ENCODE results near the gene SLMAP. TPM values are rescaled to one million over a fixed set of nuclear protein-coding genes. Genes with fewer than 3 reads are reported as not detected.

Gene SLMAP
- total RNA-seq, 1 experiment from 2014 or later, result 27.8 TPM

- Histone ChIP-seq H3K27me3 (no peaks in the 10 kb centered on the region), H3K4me3 (no peak overlapping the region), H3K4me1 (no peaks in the 10 kb centered on the region), H3K27ac (no peak overlapping the region), H3K9me3 (replicated peaks) (no peaks in the 10 kb centered on the region), H3K36me3 (no peaks in the 10 kb centered on the region)
- DNase-seq, result no peak
Observed at GRCh38 chr3:57929988-57930387, 173.9 kb downstream of the SLMAP start.

- Histone ChIP-seq H3K4me3 (no peak overlapping the region), H3K36me3 (no peaks in the 10 kb centered on the region), H3K27me3 (no peaks in the 10 kb centered on the region), H3K4me1 (no peaks in the 10 kb centered on the region), H3K27ac (no peak overlapping the region), H3K9me3 (replicated peaks) (no peaks in the 10 kb centered on the region)
- no peak for DNase-seq
Observed at GRCh38 chr3:57933602-57934001, 177.5 kb downstream of the SLMAP start.

- H3K4me1 ChIP-seq, result no peaks in the 10 kb centered on the region
Observed at GRCh38 chr3:57934373-57934772, 178.3 kb downstream of the SLMAP start.

GRCh38 chr3:57935539-57935938 lies 179.4 kb downstream of the SLMAP start:
- Histone ChIP-seq H3K27me3 (no peaks in the 10 kb centered on the region), H3K36me3 (no peaks in the 10 kb centered on the region), H3K9me3 (replicated peaks) (no peaks in the 10 kb centered on the region), H3K4me1 (no peaks in the 10 kb centered on the region), H3K27ac (no peak overlapping the region), H3K4me3 (no peak overlapping the region)
- DNase-seq, result no peak

More at GRCh38 chr3:57934373-57934772, 178.3 kb downstream of the SLMAP start:
- H3K4me3 ChIP-seq, result no peak overlapping the region
- H3K9me3 ChIP-seq (replicated peaks), result no peaks in the 10 kb centered on the region
- H3K27ac ChIP-seq, result no peak overlapping the region
- H3K27me3 ChIP-seq, result no peaks in the 10 kb centered on the region
- no peaks in the 10 kb centered on the region for H3K36me3 ChIP-seq
- DNase-seq, result no peak

- Histone ChIP-seq H3K4me3 (no peak overlapping the region), H3K4me1 (no peaks in the 10 kb centered on the region), H3K36me3 (no peaks in the 10 kb centered on the region), H3K27me3 (no peaks in the 10 kb centered on the region), H3K27ac (no peak overlapping the region), H3K9me3 (replicated peaks) (no peaks in the 10 kb centered on the region)
- no peak for DNase-seq
Observed at GRCh38 chr3:57937092-57937491, 181.0 kb downstream of the SLMAP start.

GRCh38 chr3:57939775-57940174 lies 183.7 kb downstream of the SLMAP start:
- no peak for DNase-seq

GRCh38 chr3:57942388-57942787 lies 186.3 kb downstream of the SLMAP start:
- Histone ChIP-seq H3K9me3 (replicated peaks) (no peaks in the 10 kb centered on the region), H3K4me3 (no peak overlapping the region), H3K4me1 (no peaks in the 10 kb centered on the region), H3K36me3 (no peaks in the 10 kb centered on the region), H3K27ac (no peak overlapping the region), H3K27me3 (no peaks in the 10 kb centered on the region)
- no peak for DNase-seq

More at GRCh38 chr3:57939775-57940174, 183.7 kb downstream of the SLMAP start:
- H3K4me1 ChIP-seq, result no peaks in the 10 kb centered on the region
- no peaks in the 10 kb centered on the region for H3K9me3 ChIP-seq (replicated peaks)
- no peaks in the 10 kb centered on the region for H3K27me3 ChIP-seq
- no peaks in the 10 kb centered on the region for H3K36me3 ChIP-seq
- H3K4me3 ChIP-seq, result no peak overlapping the region
- no peak overlapping the region for H3K27ac ChIP-seq

- Histone ChIP-seq H3K4me1 (no peaks in the 10 kb centered on the region), H3K9me3 (replicated peaks) (no peaks in the 10 kb centered on the region), H3K27ac (no peak overlapping the region), H3K4me3 (no peak overlapping the region), H3K36me3 (no peaks in the 10 kb centered on the region), H3K27me3 (no peaks in the 10 kb centered on the region)
- DNase-seq, result no peak
Observed at GRCh38 chr3:57942872-57943283, 186.8 kb downstream of the SLMAP start.

GRCh38 chr3:57943525-57944495 lies 187.7 kb downstream of the SLMAP start:
- no peaks in the 10 kb centered on the region for H3K27me3 ChIP-seq
- no peak overlapping the region for H3K4me3 ChIP-seq
- H3K36me3 ChIP-seq, result no peaks in the 10 kb centered on the region
- DNase-seq, result no peak
- H3K4me1 ChIP-seq, result peaks cover 5% of the 10 kb centered on the region; the same call in 1 of the 2 replicates
- no peaks in the 10 kb centered on the region for H3K9me3 ChIP-seq (replicated peaks)
- H3K27ac ChIP-seq, result no peak overlapping the region

GRCh38 chr3:57946970-57947381 lies 190.9 kb downstream of the SLMAP start:
- H3K4me3 ChIP-seq, result no peak overlapping the region
- H3K36me3 ChIP-seq, result no peaks in the 10 kb centered on the region
- H3K27me3 ChIP-seq, result no peaks in the 10 kb centered on the region
- H3K9me3 ChIP-seq (replicated peaks), result no peaks in the 10 kb centered on the region
- DNase-seq, result no peak
- no peak overlapping the region for H3K27ac ChIP-seq
- H3K4me1 ChIP-seq, result peaks cover 20% of the 10 kb centered on the region

- Histone ChIP-seq H3K36me3 (no peaks in the 10 kb centered on the region), H3K27me3 (no peaks in the 10 kb centered on the region), H3K9me3 (replicated peaks) (no peaks in the 10 kb centered on the region), H3K27ac (peak overlapping the region; percentile 60), H3K4me3 (peak overlapping the region; percentile 27), H3K4me1 (peaks cover 26% of the 10 kb centered on the region)
- peak in 1 of 2 experiments; percentile 17 for DNase-seq
Observed at GRCh38 chr3:57948080-57948671, 192.1 kb downstream of the SLMAP start.

- no peaks in the 10 kb centered on the region for H3K36me3 ChIP-seq
- H3K27ac ChIP-seq, result peak overlapping the region; percentile 60
- H3K9me3 ChIP-seq (replicated peaks), result no peaks in the 10 kb centered on the region
- peaks cover 26% of the 10 kb centered on the region for H3K4me1 ChIP-seq
- no peaks in the 10 kb centered on the region for H3K27me3 ChIP-seq
- H3K4me3 ChIP-seq, result peak overlapping the region; percentile 27
- DNase-seq, result peak; percentile 39 to 62
Observed at GRCh38 chr3:57948781-57949242, 192.7 kb downstream of the SLMAP start.

- Histone ChIP-seq H3K27ac (peak overlapping the region; percentile 60), H3K36me3 (no peaks in the 10 kb centered on the region), H3K27me3 (no peaks in the 10 kb centered on the region), H3K9me3 (replicated peaks) (no peaks in the 10 kb centered on the region), H3K4me1 (peaks cover 26% of the 10 kb centered on the region), H3K4me3 (no peak overlapping the region)
- DNase-seq, result no peak
Observed at GRCh38 chr3:57949344-57949743, 193.2 kb downstream of the SLMAP start.

- no peaks in the 10 kb centered on the region for H3K9me3 ChIP-seq (replicated peaks)
- H3K4me1 ChIP-seq, result peaks cover 26% of the 10 kb centered on the region
- no peak for DNase-seq
- H3K27ac ChIP-seq, result no peak overlapping the region
- H3K36me3 ChIP-seq, result no peaks in the 10 kb centered on the region
- no peaks in the 10 kb centered on the region for H3K27me3 ChIP-seq
- no peak overlapping the region for H3K4me3 ChIP-seq
Observed at GRCh38 chr3:57949785-57950615, 193.9 kb downstream of the SLMAP start.
